HG02759 (cell line): Measurements from ENCODE around the gene VAPB.

Experiments
- ATAC-seq: cut with Tn5 transposase; IDR thresholded peaks from one replicate; pipeline ENCODE4 v1.9.1; 2021; ENCODE audit warnings: mild to moderate bottlenecking, moderate library complexity; ENCODE audit not compliant: unreplicated experiment

Gene VAPB

DNA sequence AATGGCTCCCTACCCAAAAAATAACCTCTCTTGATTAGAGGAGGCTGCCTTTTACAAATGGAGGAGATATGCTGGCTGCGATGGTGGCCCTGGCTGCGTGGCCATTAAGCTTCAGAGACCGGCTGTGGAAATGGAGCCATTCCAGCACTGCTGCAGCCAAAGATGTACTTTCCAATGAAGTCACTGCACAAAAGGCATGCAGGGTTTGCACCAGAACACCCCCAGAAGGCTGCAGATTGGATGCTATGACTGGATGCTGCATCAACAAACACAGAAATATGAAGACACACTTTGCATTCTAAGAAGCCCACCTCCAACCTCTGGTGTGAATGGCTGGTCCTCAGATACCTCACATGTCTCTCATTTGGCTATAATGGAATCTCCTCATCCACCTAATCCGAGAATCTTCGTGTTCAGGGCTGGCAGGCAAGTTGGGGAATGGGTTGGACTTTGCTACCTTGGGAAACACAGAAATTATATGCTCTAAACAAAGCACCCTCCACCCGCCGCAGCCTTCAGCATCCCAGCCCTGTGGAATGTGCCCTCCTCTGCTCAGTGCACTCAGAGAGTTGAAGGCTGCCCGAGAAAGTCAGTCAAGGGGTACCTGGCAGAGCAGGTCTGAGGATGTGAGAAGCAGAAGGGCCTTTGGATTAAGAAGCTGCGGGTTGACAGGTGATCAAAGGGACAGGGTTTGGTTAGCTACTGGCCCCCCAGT lies 90.9 kb downstream of the VAPB start:
- no peak for ATAC-seq

DNA sequence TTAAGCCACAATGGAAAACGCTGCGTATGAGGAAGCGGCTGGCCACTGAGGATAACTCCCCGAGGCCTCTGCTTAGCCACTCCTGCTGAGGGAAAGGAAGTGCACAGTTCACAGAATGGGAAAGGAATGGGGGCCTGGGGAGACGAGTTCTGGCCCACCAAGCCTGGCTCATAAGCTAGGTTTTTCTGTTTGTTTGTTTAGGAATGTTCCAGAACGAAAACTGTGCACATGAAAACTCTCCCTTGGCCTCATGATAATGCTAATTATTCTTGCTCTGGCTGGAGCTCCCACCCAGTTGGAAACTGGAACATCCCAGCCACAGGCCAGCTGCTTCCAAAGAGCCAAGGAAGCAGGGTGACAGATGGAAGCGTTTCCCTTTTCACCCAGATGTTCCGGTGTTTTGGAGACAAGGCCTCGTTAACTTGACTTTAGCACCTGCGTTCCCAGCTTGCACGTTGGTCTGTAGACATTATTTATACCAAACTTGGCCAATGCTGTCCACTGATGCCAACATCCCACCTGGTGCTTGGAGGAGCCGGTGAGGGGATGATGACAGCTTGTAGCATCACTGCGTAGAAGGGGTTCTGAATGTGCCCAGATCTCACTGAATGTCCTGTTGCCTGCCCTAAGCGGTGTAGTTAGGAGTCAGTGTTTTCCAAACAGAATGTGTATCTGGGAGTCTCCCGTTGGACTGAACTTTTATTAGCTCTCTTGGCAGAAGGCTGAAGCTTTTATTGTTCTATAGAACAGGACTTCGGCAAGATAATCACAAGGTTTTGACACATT lies 91.7 kb downstream of the VAPB start:
- no peak for ATAC-seq

DNA sequence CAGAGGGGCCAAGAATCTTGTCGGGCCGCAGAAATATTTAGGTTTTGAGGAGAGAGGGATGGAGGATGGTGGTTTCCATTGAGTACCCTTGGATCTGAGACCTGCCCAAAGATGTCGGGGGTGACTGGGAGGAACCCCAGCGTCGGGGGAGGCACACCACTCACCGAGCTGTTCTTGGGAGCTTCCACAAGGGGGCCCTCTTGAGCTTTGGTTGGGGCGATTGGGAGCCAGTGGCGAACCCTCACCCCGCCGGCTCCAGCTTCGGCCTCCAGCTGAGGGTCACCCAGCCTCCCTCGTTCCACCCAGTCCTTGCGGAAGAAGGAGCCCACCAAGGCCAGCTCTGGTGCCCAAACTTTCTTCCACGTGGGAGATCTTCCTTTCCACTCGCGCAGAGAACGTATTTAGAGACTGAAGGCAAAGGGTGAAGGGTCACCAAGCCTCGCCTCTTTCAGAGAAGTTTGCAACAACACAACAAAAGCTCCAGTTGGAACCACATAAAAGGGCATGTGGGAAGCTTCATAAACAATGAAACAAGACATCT lies 92.5 kb downstream of the VAPB start:
- ATAC-seq, result no peak

DNA sequence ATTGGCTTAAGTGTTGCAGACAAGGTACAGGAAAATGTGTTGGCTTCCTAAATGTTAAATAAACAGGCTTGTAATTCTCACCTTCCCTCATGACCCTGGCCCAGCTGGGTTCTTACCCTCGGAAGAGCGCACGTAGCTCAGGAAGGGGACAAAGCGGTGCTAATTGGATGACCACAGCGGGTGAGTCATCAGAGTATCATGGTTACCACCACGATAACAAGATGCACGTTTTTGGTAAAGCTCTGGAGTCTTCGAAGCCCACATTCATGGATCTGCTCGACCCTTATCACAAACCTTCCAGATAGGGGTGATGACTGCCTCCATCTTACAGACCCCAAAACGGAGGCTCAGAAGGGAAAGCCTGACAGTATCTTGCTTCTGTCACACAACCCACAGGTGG lies 93.4 kb downstream of the VAPB start:
- ATAC-seq, result no peak

DNA sequence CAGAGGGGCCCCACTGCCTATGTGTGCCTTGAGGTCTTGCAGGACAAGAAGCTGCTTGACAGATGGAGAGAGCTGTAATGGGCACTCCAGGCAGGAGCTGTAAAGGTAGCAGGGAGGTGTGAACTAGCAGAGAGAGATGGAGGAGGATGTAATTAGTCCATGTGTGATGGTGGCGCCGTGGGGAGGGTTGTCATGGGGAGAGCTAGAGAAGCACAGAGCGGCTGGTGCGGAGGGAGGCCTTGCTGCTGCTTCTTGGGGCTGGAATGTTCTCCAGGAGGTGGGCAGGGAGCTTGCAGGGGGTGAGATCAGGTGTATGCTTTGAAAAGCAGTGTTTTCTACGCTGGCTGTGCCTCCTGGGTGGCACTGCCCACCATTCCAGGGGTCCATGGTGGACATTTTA lies 94.0 kb downstream of the VAPB start:
- ATAC-seq, result no peak

DNA sequence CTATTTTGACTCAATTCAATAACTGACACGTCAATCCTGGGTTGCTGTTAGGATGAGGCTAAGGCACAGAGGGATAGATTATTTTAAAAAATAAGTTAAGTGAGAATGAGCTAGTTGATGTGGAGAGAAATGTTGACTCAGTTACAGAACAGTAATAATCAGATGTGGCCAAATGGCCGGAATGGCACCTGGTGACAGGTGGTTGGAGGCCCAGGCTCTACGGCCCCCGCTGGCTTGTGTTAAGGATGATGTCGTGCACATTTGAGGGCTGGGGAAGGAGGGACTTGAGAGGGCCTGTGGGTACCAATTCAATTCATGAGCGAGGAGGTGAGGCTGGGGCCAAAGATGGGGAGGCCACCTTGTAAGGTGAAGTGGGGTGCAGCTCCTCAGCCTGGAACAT lies 94.4 kb downstream of the VAPB start:
- no peak for ATAC-seq

DNA sequence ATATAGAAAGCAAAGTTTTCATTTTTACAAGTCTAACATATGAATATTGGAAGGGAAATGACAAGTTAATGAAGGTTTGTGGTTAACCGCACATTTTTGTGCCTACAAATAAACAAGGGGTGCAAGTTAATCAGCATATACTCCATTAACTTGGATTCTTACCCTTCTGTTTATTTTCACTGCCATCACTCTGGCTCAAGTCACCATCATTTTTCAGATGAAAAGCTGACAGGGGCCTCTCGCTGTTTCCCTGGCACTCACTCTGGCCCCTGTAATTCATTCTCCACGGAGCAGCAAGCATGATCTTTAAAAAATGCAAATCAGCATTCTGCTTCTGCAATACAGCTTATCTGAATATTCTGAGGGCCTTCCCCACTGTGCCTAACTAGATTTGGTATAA lies 96.4 kb downstream of the VAPB start:
- no peak for ATAC-seq

DNA sequence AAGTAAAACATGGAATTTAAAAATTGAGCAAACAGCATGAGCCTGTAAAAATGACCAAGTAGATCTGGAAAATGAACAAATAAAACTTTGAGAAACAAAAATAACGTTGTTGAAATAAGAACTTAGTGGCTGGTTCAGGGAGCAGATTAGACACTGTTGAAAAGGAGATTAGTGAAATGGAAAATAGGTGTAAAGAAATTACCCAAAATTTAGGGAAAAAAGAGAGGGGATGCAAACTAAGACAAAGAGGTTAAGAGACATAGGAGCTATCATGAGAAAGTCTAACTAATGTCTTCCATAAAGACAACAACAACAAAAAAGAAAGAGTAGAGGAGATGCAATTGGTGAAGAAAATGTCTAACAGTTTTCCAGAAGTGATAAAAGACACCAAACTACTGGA lies 97.2 kb downstream of the VAPB start:
- no peak for ATAC-seq

DNA sequence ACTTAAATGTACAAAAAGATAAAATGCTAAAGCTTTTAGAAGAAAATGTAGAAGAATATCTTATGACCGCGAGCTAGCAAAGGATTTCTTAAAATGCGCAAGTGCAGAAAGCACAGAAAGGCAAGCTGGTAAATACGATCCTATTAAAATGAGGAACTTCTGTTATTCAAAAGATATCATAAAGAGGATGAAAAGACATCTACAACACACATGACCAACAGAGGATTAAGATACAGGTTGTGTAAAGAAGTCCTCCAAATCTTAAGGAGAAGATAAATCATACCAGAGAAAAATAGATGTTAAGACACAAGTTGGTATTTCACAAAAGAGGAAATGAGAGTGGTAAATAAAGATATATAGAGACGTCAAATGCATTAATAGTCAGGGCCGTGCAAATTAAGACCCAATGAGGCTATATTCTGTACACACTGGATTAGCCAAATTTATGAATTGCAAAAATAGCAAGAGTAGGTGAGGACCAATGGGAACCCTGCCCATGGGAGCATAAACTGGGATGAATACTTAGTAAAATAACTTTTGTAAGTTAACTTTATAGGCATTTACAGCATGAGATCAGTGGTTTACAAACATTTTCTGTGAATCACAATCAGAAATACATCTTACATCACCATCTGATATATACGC lies 103.2 kb downstream of the VAPB start:
- no peak for ATAC-seq

DNA sequence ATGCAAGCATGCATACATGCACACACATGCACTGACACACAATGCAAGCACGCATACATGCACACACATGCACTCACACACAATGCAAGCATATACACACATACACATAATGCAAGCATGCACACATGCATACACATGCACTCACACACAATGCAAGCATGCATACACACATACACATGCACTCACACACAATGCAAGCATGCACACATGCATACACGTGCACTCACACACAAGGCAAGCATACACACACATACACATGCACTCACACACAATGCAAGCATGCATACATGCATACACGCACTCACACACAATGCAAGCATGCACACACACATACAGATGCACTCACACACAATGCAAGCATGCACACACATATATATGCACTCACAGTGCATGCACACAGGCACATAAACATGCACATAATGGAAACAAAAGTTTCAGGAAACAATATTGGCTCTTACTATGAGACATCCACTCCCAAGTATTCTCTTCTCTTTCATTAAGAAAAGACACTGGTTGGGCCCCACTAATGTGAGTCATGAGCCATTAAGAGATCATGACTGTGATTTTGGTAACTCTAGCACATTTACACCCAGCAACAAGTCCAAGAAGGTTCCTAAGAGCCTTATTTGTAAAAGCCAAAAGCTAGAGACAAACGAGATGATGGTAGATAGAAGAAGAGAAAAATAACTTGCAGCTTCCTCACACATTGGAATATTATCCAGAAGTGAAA lies 103.9 kb downstream of the VAPB start:
- ATAC-seq, result no peak

DNA sequence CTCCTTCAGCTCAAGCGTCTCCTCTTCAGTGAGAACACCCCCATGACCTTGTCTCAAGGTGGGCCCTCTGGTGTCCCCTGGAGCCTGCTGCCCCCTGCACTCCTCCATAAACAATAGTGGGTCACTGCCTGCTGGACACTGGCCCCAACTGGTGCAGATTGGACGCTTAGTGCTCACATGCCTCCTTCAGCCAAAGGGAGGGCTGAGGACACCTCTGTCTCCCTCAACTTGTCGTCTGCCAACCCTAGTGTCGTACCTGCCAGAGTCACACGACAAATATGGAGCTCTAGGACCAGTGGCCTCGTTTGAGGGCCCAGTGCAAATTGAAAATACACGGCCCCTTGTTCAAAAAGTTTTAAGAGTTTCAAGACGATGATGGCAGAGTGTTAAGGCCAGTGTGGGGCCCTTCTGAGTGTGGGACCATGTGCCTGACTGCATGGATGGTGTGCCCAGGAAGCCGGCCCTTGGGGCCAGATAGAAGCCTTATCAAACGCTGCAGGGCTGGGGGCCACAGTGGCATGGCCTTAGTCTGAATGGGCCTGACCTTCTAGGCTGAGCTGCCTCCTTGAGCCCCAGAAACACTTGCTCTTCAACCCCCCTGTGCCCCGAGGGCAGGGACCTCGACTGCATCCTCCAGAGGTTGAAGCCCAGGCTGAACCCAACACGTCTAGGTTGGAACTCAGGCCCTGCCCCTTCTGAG lies 106.0 kb downstream of the VAPB start:
- ATAC-seq, result no peak

DNA sequence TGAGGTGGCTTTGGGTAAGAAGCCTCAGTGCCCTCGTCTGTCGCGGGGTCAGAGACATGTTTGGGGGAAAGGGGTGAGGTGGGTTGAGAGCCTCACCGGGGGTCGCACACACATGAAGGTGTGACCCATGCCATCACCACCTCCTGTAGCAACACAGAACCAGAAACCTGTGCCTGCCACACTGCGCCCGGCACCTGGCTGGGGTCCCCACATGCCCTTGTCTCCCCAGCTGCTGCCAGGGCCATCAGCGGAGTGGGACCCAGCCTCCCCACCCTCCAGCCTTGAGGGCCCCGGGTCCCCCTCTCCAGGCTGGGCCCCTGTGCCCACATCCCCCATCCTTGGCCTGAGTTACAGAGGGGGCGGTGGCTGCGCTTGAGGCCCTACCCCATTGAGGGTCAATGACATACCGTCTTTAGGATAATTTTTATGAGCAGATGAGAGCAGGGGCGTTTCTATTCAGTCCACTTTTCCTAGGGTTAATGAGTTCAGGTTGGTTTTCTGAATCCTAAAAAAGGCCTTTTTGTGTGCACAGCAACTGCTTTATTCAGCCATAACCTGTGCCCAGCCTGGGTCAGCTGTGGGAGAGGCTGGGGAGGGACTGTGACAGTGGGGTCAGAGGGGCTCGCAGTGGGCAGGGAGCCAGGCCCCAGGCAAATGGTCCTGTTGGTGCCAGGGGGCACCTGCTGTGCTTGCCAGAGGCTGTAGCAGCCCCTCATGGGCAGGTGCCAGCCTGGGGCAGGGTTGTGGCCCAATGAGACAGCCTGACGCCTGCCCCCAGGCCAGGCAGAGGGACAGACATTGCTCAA lies 106.8 kb downstream of the VAPB start:
- ATAC-seq, result no peak

DNA sequence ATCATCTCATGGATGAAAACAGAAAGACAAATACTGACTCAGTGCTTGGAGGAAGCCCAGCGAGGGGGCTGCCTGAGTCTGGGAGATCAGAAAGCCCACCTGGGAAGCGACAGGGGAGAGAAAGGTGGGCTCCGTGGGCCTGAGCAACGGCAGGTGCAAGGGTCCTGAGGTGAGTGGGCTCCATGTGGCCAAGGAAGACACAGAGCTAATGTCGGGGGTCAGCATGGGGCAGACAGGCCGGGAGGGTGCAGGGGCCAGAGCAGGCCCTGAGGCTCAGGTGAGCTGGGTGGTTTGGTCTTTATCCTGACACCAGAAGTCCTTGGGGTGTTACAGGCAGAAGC lies 107.4 kb downstream of the VAPB start:
- ATAC-seq, result no peak

DNA sequence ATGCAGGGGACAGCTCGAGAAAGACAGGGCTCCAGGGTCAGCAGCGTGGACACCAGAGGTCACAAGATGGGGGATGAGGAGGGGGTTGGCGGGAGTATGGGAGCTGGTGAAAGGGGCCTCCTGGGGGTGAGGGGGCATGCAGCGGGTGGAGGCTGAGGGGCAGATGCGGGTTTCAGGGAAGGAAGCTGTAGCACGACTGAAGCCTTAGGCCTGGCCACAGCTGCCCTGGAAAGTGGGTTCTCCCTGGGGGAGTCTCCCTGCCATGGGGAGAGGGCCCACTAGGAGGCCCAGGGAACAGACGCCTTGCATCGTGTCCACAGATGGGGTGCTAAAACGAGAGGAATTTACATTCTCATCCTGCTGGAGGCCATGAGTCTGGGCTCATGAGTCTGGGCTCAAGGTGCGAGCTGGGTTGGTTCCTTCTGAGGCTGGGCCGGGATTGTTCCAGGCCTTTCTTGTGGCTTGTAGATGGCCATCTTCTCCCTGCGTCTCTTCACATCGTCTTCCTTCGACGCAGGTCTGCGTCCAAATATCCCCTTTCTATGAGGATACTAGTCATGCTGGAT lies 108.1 kb downstream of the VAPB start:
- ATAC-seq, result no peak

DNA sequence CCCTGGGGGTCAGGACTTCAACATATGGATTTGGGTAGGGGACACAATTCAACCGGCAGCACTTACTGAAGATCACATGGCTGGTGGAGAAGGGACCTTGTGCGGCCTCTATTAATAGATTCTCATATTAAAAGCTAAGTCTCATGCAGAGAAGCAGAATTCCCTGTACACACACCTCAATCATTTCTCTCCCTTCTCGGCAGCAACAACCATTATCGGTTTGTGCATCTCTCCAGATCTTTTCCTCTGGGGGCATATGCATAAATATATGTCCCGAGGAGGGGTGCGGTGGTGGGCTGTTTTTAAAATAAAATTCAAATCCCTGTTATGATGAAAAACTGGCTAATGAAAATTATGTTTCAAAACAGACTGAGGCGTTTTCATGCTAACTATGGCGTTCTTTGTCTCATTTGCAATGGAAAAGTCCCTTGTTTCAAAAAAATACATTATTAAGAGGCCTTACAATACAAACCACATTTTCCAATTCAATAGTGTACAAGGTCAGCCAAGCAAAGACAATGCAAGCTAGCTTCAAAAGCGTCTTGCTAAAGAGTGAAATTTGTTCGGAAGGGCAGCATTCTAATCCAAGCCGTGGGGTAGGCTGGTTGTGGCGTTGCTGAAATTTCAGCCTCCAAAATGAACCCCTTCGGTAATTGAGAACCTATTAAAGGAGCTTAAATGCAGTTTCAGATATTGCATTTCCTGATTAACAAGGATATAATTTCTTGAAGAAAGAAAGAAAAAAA lies 108.9 kb downstream of the VAPB start:
- no peak for ATAC-seq

DNA sequence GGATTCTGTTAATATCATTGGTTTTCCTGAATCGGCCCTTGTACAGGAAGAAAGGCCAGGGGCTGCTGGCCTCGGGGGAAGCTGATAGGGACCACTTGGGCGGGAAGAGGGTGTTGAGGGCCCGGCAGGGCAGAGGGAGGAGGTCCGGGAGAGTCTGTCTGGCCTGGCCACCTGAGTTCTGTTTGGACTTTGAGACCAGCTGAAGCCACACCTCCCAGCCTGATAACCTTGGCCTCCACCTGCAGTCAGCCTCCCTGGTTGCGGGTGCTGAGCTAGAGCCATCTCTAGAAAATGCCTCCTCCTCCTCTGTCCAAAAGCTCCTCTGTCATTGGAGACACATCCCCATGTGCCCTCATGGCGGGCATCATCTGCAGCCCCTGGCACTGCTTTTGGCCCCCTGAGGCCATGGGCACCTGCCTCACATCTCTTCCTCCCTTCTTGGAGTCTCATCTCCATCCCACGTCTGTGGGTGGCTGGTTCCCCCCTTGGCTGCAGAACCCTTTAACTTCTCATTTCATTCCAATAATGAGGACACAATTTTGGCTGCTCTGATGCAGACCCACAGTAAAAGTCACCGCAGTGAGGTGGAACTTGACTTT lies 109.5 kb downstream of the VAPB start:
- no peak for ATAC-seq

DNA sequence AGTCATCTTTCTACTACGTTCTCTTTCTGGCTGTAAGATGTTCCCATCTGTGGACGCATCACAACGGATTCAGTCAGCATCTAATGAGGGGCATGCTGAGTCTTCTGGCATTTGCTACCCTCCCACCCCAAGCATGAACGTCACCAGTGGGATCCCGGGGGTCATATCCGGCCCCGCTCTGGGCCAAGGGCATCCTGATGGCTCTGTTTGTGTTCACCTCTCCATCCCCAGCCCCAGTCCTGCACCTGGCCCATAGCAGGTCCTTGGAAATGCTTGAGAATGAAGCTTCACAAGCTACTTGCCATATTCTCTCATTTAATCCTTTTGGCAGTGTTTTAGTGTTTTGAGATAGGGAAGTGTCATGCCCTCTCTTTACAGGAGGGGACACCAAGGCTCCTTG lies 111.2 kb downstream of the VAPB start:
- no peak for ATAC-seq
